Tibial nerve (tissue), 4 donors: ENCODE data around the gene NOL4L. TPM values are rescaled to one million over a fixed set of nuclear protein-coding genes. Genes with fewer than 3 reads are reported as not detected.

Source experiments
- DNase-seq, 2 donors: peaks; one replicate each; pipeline ENCODE4 v3.0.0-alpha.2; 2019; ENCODE audit warnings: low spot score in 2 of 2
- H3K27ac ChIP-seq, 4 donors: fragments of 200-600 bp; sonication (generic) in 3 of 4; one replicate each; pipeline ENCODE4 v1.5.1; 2017 to 2019; ENCODE audit warnings: mild to moderate bottlenecking in 1 of 4
- H3K27me3 ChIP-seq, 2 donors: fragments of 200-600 bp; sonication (generic) in 1 of 2; one replicate each; pipeline versions ENCODE4 v1.5.1 to v1.6.0; 2017 to 2019
- H3K36me3 ChIP-seq, 3 donors: fragments of 200-600 bp; sonication (generic); one replicate each; pipeline ENCODE4 v1.5.1; 2018 to 2019
- H3K4me1 ChIP-seq, 4 donors: fragments of 200-600 bp; sonication (generic) in 3 of 4; one replicate each; pipeline ENCODE4 v1.5.1; 2017 to 2019
- H3K4me3 ChIP-seq, 4 donors: fragments of 200-600 bp; sonication (generic) in 3 of 4; one replicate each; pipeline ENCODE4 v1.5.1; 2017 to 2019; ENCODE audit warnings: mild to moderate bottlenecking in 1 of 4, moderate library complexity in 1 of 4
- H3K9me3 ChIP-seq, 4 donors: fragments of 200-600 bp; sonication (generic) in 3 of 4; one replicate each; pipeline ENCODE4 v1.5.1; 2017 to 2019
- EP300 ChIP-seq, 2 donors: sonication (generic); formaldehyde crosslinking; IDR thresholded peaks; one replicate each; pipeline ENCODE4 v1.6.1; 2017; ENCODE audit warnings: antibody characterized with exemption in 2 of 2, mild to moderate bottlenecking in 1 of 2
- POLR2A ChIP-seq, 2 donors: fragments of 450-650 bp; IDR thresholded peaks; one replicate each; pipeline ENCODE4 v1.6.1; 2017; ENCODE audit warnings: antibody characterized with exemption in 2 of 2, mild to moderate bottlenecking in 2 of 2, moderate library complexity in 2 of 2
- WGBS, 2 donors: methylation state at CpG; one replicate each; pipeline ENCODE4 v1.1.5; 2018; 5-methylcytosine and 5-hydroxymethylcytosine counted together
- total RNA-seq, 4 donors: library from RNA; depleted of rRNA; stranded (reverse); fragments of >200 nt; gene quantifications; one replicate each; pipeline ENCODE4 v1.1.0, GENCODE V29; 2016
- TF ChIP-seq, protein P1 (sequence below), 5 experiments: fragments of 200-600 bp in 3 of 5; fragments of 450-650 bp in 2 of 5; sonication (generic) in 3 of 5; IDR thresholded peaks; one replicate each; pipeline ENCODE4 v1.5.1; 2016 to 2019; ENCODE audit warnings: antibody characterized with exemption in 5 of 5, mild to moderate bottlenecking in 3 of 5, moderate library complexity in 2 of 5

NOL4L gene
- total RNA-seq, 4 donors from 2014 or later, result 11.5 to 22.3 (median 19.9) TPM

GRCh38 chr20:32621071-32621890 is 36.1 kb upstream of the NOL4L start:
- peaks cover 0 to 32% of the 10 kb centered on the region in 2 donors for H3K27me3 ChIP-seq
- TF ChIP-seq, protein P1, sequence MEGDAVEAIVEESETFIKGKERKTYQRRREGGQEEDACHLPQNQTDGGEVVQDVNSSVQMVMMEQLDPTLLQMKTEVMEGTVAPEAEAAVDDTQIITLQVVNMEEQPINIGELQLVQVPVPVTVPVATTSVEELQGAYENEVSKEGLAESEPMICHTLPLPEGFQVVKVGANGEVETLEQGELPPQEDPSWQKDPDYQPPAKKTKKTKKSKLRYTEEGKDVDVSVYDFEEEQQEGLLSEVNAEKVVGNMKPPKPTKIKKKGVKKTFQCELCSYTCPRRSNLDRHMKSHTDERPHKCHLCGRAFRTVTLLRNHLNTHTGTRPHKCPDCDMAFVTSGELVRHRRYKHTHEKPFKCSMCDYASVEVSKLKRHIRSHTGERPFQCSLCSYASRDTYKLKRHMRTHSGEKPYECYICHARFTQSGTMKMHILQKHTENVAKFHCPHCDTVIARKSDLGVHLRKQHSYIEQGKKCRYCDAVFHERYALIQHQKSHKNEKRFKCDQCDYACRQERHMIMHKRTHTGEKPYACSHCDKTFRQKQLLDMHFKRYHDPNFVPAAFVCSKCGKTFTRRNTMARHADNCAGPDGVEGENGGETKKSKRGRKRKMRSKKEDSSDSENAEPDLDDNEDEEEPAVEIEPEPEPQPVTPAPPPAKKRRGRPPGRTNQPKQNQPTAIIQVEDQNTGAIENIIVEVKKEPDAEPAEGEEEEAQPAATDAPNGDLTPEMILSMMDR (IDR thresholded peaks at IDR 0.05), result no peak
- TF ChIP-seq EP300 (IDR thresholded peaks at IDR 0.05) (no peak), POLR2A (IDR thresholded peaks at IDR 0.05) (no peak)
- no peaks in the 10 kb centered on the region for H3K9me3 ChIP-seq
- no peaks in the 10 kb centered on the region for H3K4me1 ChIP-seq
- H3K4me3 ChIP-seq, result no peak overlapping the region
- no peak for DNase-seq
- 67 to 72% methylated on average over 5 of the region's 5 CpGs for WGBS, 2 donors
- no peak overlapping the region for H3K27ac ChIP-seq
- no peaks in the 10 kb centered on the region for H3K36me3 ChIP-seq

- H3K4me1 ChIP-seq, result no peaks in the 10 kb centered on the region
Measured at GRCh38 chr20:32619586-32619985, 34.5 kb upstream of the NOL4L start.

DNA sequence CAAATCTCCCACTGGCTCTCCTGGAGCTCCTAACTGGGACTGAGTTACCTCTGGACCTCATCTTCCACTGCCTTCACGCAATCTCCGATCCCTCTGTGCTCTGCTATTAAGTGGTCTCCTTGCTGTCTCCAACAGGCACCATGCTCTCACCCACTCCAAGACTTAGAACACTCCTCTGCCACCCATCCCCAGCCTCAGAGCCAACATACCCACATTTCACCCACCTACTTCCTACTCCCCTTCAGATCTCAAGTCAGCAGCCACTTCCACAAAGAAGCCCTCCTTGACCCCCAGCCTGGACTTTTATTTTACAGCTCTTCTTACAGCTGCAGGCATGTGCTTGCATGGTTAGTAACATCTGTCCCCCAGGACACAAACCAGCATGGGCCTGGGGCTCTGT is 29.6 kb upstream of the NOL4L start:
- H3K27me3 ChIP-seq, result peaks cover 0 to 13% of the 10 kb centered on the region in 2 donors
- H3K36me3 ChIP-seq, result no peaks in the 10 kb centered on the region
- no peaks in the 10 kb centered on the region for H3K9me3 ChIP-seq
- no peaks in the 10 kb centered on the region for H3K4me1 ChIP-seq
- H3K27ac ChIP-seq, result no peak overlapping the region
- WGBS, 2 donors, result 89 to 97% methylated on average over 2 of the region's 2 CpGs
- no peak for DNase-seq
- H3K4me3 ChIP-seq, result no peak overlapping the region
- TF ChIP-seq, protein P1 (IDR thresholded peaks at IDR 0.05), result no peak
- TF ChIP-seq POLR2A (IDR thresholded peaks at IDR 0.05), result no peak
- TF ChIP-seq EP300 (IDR thresholded peaks at IDR 0.05), result no peak

More at GRCh38 chr20:32619586-32619985, 34.5 kb upstream of the NOL4L start:
- H3K36me3 ChIP-seq, result no peaks in the 10 kb centered on the region
- WGBS, 2 donors, result 6 to 24% methylated on average over 8 of the region's 8 CpGs
- H3K4me3 ChIP-seq, result no peak overlapping the region
- no peak for DNase-seq
- peaks cover 0 to 15% of the 10 kb centered on the region in 2 donors for H3K27me3 ChIP-seq
- no peak overlapping the region for H3K27ac ChIP-seq
- H3K9me3 ChIP-seq, result no peaks in the 10 kb centered on the region
- TF ChIP-seq POLR2A (IDR thresholded peaks at IDR 0.05) (no peak), EP300 (IDR thresholded peaks at IDR 0.05) (no peak)
- TF ChIP-seq, protein P1 (IDR thresholded peaks at IDR 0.05), result no peak

- H3K27me3 ChIP-seq, result peaks cover 0 to 10% of the 10 kb centered on the region in 2 donors
- 100% methylated on average over 1 of the region's 1 CpG for WGBS, 2 donors
- no peaks in the 10 kb centered on the region for H3K36me3 ChIP-seq
- DNase-seq, result no peak
- no peak for TF ChIP-seq EP300 (IDR thresholded peaks at IDR 0.05)
- TF ChIP-seq POLR2A (IDR thresholded peaks at IDR 0.05), result no peak
- TF ChIP-seq, protein P1 (IDR thresholded peaks at IDR 0.05), result no peak
- H3K27ac ChIP-seq, result no peak overlapping the region
- no peaks in the 10 kb centered on the region for H3K9me3 ChIP-seq
- H3K4me3 ChIP-seq, result no peak overlapping the region
- no peaks in the 10 kb centered on the region for H3K4me1 ChIP-seq
Measured at GRCh38 chr20:32614303-32614702, 29.2 kb upstream of the NOL4L start.
